HUDEP-2 (cell line): ENCODE data around the gene CELA2B.

Experiments used
- DNase-seq, 76 experiments: peaks; one replicate each; lab custom pipeline; 2025; ENCODE audit not compliant: unreplicated experiment in 76 of 76; lab: John Stamatoyannopoulos, UW

CELA2B gene

DNA sequence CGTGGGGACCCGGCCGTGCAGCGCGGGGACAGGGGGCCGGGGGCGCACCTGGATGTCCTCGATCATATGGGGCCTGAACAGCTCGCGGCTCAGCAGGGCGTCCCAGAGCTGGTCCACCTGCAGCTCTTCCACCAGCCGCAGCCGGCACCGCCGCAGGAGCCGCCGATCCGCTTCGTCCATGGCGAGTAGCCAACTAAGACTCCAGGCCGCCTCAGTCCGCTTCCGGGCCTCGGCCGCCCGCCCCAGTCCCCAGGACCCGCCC is 48.0 kb downstream of the CELA2B start, which contains the start of gene CASP9:
TSS of gene CASP9 (minus strand) at position 195 of the 262 bp plus-strand sequence. CDS start at position 180, 15 bp downstream.
- DNase-seq: no peak

DNA sequence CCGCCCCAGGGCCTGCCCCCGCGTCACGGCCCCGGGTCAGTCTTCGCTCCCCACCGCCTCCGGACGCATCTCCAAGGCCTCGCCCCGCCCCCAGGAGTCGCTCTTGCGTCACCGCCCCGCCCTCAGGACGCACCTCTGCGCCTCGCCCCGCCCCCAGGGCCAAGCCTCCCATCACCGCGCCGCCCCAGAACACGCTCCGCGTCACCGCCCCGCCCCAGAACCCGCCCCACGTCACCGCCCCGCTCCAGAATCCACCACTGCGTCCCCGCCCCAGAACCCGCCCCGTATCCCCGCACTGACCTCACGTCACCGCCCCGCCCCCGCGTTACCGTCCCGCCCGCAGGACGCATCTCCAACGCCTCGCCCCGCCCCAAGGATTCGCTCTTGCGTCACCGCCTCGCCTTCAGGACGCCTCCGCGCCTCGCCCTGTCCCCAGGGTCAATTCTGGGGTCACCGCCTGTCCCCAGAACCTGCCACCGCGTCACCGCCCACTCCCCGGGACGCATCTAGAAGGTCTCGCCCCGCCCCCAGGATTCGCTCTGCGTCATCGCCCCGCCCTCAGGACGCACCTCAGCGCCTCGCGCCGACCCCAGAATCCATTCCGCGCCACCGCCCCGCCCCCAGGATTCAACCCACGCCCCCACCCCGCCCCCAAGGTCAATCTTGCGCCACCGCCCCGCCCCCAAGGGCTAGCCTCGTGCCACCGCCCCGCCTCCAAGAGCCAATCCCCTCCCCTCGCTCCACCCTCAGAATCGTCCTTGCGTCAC is 48.6 kb downstream of the CELA2B start:
- DNase-seq: peak; percentile 40 to 99 (median 99)

DNA sequence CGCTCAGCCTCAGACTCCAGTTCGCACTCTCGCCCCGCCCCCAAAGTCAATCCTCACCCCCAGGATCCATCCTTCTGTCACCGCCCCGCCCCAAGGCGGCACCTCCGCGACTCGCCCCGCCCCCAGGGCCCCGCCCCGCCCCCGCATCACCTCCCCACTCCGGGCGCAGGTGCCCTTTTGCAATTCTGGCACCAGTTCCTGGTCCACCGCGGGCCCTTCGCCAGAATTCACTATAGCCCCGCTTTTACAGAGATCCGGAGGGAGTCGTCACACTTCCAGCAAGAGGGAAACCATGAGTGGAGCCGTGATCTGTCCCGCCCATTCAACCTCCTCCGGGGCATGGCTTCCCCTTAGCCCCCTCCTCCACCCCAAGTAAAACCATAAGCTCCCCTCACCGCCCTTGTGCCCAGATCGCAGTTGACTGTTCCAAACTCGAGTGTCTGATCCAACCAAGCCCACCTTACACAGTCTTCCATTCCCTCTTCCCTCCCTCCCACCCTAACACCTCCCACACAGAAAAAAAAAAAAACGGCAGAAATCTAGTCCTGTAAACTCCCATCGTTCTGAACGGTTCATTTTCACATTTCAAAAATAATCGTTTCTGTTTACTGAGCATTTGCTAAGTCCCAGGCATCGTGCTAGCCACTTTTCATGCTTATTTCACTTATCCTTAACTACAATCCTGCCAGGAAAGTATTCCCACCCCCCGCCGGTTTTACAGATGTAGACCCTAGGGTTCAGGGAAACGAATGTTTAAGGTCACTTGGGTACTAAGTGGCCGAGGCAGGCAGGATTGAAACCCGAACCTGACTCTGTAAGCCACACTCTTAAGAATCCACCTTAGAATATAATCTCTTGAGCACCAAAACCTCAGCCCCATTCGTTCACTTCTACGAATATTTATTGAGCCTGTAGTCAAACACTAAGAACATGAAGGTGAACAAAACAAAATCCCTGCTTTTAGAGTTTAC is 49.4 kb downstream of the CELA2B start:
- DNase-seq: peak in 3 of 76 experiments; percentile 2 to 94 (median 81)

DNA sequence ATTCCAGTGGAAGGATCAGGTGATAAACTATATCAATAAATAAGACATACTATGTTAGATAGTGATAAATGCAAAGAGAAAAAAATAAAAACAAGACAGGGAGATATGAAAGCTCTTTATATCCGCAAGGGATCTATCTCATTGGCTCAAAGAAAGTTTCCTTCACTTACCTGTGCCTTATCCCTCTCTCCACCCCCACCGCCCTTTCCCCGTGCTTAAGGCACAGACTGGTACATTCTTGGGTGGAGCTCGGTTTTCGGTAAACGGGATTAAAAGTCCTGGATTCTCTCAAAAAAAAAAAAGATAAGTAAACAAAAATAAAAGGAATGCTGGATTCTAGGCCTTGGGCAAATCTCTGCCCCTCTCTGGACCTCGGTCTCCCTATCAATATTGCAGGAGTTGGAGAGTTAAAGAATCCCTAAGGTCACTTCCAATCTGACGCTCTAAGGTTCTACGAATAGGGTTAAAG is 50.2 kb downstream of the CELA2B start:
- DNase-seq: no peak

DNA sequence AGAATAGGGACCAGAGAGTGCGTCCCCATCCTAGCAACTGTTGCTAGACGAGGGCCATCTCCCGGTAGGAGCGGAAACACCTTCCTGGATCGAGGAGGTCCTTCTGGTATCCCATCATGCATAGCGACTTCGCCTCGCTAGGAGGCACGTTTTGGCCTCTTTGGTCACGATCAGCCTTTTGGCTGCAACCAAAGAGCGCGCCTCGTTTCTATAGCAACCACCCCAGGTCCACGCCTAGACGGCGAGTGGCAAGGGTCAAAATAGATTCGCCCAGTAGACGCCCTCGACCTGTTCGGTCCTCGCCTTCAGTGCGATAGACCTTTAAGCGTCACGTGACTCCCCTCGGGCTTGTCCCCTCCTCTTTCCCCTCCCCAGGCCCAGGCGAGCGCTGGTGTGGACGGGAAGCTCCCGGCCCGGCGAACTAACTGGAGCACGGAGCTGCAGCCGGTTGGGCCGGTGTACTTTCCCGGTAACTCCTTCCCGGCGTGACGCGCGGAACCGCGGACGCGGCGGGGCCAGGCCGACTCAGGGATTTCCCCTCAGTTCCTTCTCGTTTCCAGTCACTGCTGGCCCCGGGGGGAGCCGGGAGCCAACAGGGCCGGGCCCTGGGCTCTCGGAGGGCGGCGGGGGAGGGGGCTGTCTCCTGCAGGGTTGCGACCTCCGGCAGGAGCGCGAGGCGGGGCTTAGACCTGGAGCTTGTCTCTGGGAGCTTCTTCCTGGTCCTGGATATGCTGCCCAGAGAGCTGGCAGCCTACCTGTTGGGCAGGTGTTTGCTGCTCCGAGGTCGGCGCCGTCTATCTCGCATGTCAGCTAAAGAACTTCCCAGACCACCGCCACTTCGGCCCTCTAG is 50.8 kb downstream of the CELA2B start, which contains the start of gene DNAJC16:
TSS of gene DNAJC16 (plus strand) at position 359 of the 850 bp plus-strand sequence. CDS start 2,258 bp downstream, outside the sequence.
- peak in 75 of 76 experiments; percentile 52 to 100 (median 99) for DNase-seq

DNA sequence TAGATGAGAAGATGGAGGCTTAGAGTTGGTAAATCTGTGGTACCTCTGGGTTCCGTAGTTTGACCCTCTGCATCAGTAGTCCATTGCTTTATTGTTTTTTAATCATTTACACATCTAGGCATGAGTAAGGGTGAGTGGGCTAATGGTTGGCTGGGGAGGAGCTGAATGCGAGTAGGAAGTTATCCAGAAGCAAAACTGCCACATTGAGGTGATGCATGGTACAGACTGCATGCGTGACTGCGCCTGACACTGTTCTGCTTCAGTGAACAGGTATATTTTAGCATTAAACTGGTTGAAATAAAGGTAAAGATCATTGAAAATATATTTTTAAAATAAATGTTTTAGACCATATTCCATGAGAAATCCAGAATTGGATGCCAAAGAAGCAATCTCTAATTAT is 55.1 kb downstream of the CELA2B start:
- DNase-seq: no peak

DNA sequence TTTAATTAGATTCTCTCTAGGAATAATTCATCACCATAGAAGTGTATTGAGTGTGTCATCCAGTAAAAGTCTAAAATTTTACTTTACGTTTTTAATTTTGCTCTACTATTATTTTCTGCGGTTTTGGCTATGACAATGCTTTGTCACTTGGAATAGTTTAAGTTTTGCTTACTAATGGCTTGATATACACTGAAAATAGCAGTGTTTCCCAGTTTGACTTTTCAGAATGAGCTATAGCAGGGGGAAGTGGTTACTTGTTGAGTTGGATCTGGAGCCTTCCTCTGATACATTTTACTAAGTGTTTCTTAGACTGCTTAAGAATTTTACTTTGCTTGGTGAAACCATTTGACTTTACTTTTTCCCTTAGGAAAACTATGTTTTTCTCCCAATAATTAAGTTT is 55.8 kb downstream of the CELA2B start:
- no peak for DNase-seq

DNA sequence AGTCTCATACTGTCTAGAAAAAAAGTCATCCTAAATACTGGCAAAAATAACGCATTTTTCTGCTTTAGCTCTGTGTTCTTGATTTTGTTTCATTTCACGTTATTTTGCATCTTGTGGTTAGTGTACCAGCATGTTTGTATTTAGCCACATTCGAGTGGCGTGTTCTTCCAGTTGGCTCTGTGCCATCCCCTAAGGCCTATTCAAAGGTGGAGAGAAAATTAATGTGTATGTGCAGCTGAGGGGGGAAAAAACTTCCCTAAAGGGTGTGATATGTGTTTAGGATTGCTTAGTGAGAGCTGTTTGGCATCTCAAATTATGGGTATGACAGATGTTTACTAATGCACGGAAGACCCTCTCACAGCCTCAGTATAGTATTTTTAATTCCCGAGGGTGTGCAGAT is 62.9 kb downstream of the CELA2B start:
- no peak for DNase-seq

DNA sequence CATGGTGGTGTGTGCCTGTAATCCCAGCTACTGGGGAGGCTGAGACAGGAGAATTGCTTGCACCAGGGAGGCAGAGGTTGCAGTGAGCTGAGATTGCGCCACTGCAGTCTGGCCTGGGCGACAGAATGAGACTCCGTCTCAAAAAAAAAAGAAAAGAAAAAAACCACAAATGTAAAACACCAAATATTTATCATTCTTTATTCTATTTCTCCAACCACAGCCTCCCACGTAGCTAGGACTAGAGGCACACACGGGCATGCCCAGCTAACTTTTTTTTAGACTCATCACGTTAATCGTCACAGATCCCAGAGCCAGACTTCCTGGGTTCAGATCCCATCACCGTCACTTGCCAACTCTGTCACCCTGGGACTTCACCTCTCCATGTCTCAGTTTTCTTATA is 64.3 kb downstream of the CELA2B start:
- no peak for DNase-seq
